NCI-H82 (cell line): ENCODE data around the gene SETD9.

Source experiments
- DNase-seq: peaks from one replicate; lab custom pipeline; 2025; lab: John Stamatoyannopoulos, UW

SETD9 gene

GRCh38 chr5:56909294-56910209 lies at the start of gene SETD9:
TSS of gene SETD9 (plus strand) at chr5:56909596. CDS start at chr5:56909646, 50 bp downstream.
- DNase-seq: peak; percentile 98

GRCh38 chr5:56861893-56862485 lies 47.4 kb upstream of the SETD9 start:
- DNase-seq: no peak

GRCh38 chr5:56862909-56863308 lies 46.5 kb upstream of the SETD9 start:
- DNase-seq: no peak

- no peak for DNase-seq
Measured at GRCh38 chr5:56871777-56872176, 37.6 kb upstream of the SETD9 start.

- no peak for DNase-seq
Measured at GRCh38 chr5:56873056-56873455, 36.3 kb upstream of the SETD9 start.

- DNase-seq: no peak
Measured at GRCh38 chr5:56876327-56876726, 33.1 kb upstream of the SETD9 start.

- DNase-seq: no peak
Measured at GRCh38 chr5:56881571-56881970, 27.8 kb upstream of the SETD9 start.

- no peak for DNase-seq
Measured at GRCh38 chr5:56893251-56893951, 16.0 kb upstream of the SETD9 start.

- no peak for DNase-seq
Measured at GRCh38 chr5:56896763-56897162, 12.6 kb upstream of the SETD9 start.

- DNase-seq: no peak
Measured at GRCh38 chr5:56898213-56898612, 11.2 kb upstream of the SETD9 start.

- no peak for DNase-seq
Measured at GRCh38 chr5:56900395-56900794, 9.0 kb upstream of the SETD9 start.

GRCh38 chr5:56900858-56901578 lies 8.4 kb upstream of the SETD9 start:
- DNase-seq: peak; percentile 58

- peak; percentile 75 for DNase-seq
Measured at GRCh38 chr5:56908942-56909293, 478 bp upstream of the SETD9 start.

GRCh38 chr5:56910210-56910965 lies 992 bp downstream of the SETD9 start:
- peak; percentile 70 for DNase-seq

GRCh38 chr5:56913766-56914165 lies 4.4 kb downstream of the SETD9 start:
- DNase-seq: no peak

GRCh38 chr5:56914678-56915077 lies 5.3 kb downstream of the SETD9 start:
- no peak for DNase-seq

GRCh38 chr5:56917534-56917933 lies 8.1 kb downstream of the SETD9 start:
- DNase-seq: no peak

- no peak for DNase-seq
Measured at GRCh38 chr5:56918054-56918453, 8.7 kb downstream of the SETD9 start.

- no peak for DNase-seq
Measured at GRCh38 chr5:56919942-56920662, 10.7 kb downstream of the SETD9 start.

- DNase-seq: no peak
Measured at GRCh38 chr5:56922922-56923321, 13.5 kb downstream of the SETD9 start.

GRCh38 chr5:56934325-56934724 lies 24.9 kb downstream of the SETD9 start:
- DNase-seq: no peak
